H1 (cell line): ENCODE measurements around the gene MYORG. TPM values are rescaled to one million over a fixed set of nuclear protein-coding genes. Genes with fewer than 3 reads are reported as not detected.

Experiments used
- CTCF ChIA-PET: fragments of 300-600 bp; sonication (Branson Sonifier 250); formaldehyde crosslinking; loops from one replicate; lab custom pipeline; 2021; ENCODE audit not compliant: partially characterized antibody; lab: Charles Lee
- POLR2A ChIA-PET: fragments of 300-600 bp; sonication (Branson Sonifier 250); formaldehyde crosslinking; loops from one replicate; lab custom pipeline; 2021; ENCODE audit warnings: inconsistent platforms; ENCODE audit not compliant: partially characterized antibody; lab: Charles Lee
- DNase-seq, 2 experiments: peaks; one replicate each; pipeline versions ENCODE4 v3.0.0 to v3.0.0-alpha.2; 2010 to 2022; ENCODE audit warnings: low spot score in 2 of 2, low read depth in 1 of 2, mixed read lengths in 1 of 2
- FAIRE-seq: peaks from 2 replicates; lab custom pipeline; 2011; peaks lifted over from hg19 to GRCh38; lab: Jason Lieb, UNC
- H2AFZ ChIP-seq: 2 replicates; pipeline ENCODE4 v1.8.1; 2012; ENCODE audit warnings: low read length, inconsistent platforms
- H2AK5ac ChIP-seq: 2 replicates; pipeline ENCODE4 v1.6.1; 2013; ENCODE audit warnings: low read depth, low read length
- H2BK120ac ChIP-seq: replicated peaks from 2 replicates; pipeline ENCODE3; 2013; ENCODE audit warnings: low read depth, low read length, inconsistent platforms
- H2BK12ac ChIP-seq: 2 replicates; pipeline ENCODE4 v1.6.1; 2013; ENCODE audit warnings: low read depth, low read length
- H2BK15ac ChIP-seq: 2 replicates; pipeline ENCODE4 v1.6.1; 2013; ENCODE audit warnings: low read length
- H2BK20ac ChIP-seq: 2 replicates; pipeline ENCODE4 v1.6.1; 2013; ENCODE audit warnings: low read length
- H2BK5ac ChIP-seq: 2 replicates; pipeline ENCODE4 v1.6.1; 2013; ENCODE audit warnings: low read depth, low read length
- H3K14ac ChIP-seq: 2 replicates; pipeline ENCODE4 v1.6.1; 2013; ENCODE audit warnings: inconsistent platforms; ENCODE audit not compliant: insufficient read length
- H3K18ac ChIP-seq: 2 replicates; pipeline ENCODE4 v1.6.1; 2013; ENCODE audit warnings: low read length; ENCODE audit errors: extremely low read depth
- H3K23ac ChIP-seq: 2 replicates; pipeline ENCODE4 v1.6.1; 2013; ENCODE audit warnings: inconsistent platforms; ENCODE audit not compliant: insufficient read length
- H3K23me2 ChIP-seq: 2 replicates; pipeline ENCODE4 v1.6.1; 2013; ENCODE audit warnings: low read depth, low read length
- H3K27ac ChIP-seq: 2 replicates; pipeline ENCODE4 v1.6.1; 2011; ENCODE audit warnings: low read depth, low read length, inconsistent platforms
- H3K27me3 ChIP-seq, 4 experiments: replicated peaks in 1 of 4; 1 replicate in 1 of 4; 2 replicates in 3 of 4; pipeline versions ENCODE4 v1.6.1 to v1.8.1; 2011 to 2013; ENCODE audit warnings: low read length in 3 of 4, mild to moderate bottlenecking in 3 of 4, inconsistent platforms in 2 of 4, mixed read lengths in 2 of 4, moderate library complexity in 1 of 4; ENCODE audit not compliant: control insufficient read depth in 3 of 4, insufficient read depth in 3 of 4; ENCODE audit errors: extremely low read depth in 1 of 4
- H3K36me3 ChIP-seq, 4 experiments: 2 replicates each; pipeline versions ENCODE4 v1.6.1 to v1.8.1; 2011 to 2013; ENCODE audit warnings: mild to moderate bottlenecking in 4 of 4, low read length in 3 of 4, moderate library complexity in 2 of 4, control low read depth in 1 of 4, inconsistent platforms in 1 of 4; ENCODE audit not compliant: insufficient read depth in 4 of 4, control insufficient read depth in 2 of 4
- H3K4ac ChIP-seq: replicated peaks from 2 replicates; pipeline ENCODE3; 2013; ENCODE audit warnings: low read length, low read depth, mixed read lengths, inconsistent platforms; ENCODE audit not compliant: insufficient read length
- H3K4me1 ChIP-seq, 4 experiments: replicated peaks in 1 of 4; 1 replicate in 1 of 4; 2 replicates in 3 of 4; pipeline versions ENCODE4 v1.6.1 to v1.8.1; 2011 to 2013; ENCODE audit warnings: low read length in 3 of 4, inconsistent platforms in 2 of 4, mixed read lengths in 1 of 4; ENCODE audit not compliant: insufficient read depth in 4 of 4, control insufficient read depth in 3 of 4
- H3K4me2 ChIP-seq, 2 experiments: 2 replicates each; pipeline versions ENCODE4 v1.6.1 to v1.8.1; 2011 to 2013; ENCODE audit warnings: low read depth in 2 of 2, low read length in 2 of 2, control low read depth in 1 of 2, inconsistent platforms in 1 of 2, mild to moderate bottlenecking in 1 of 2; ENCODE audit not compliant: insufficient read depth in 1 of 2
- H3K4me3 ChIP-seq, 4 experiments: fragments of 200-600, 300-600 bp in 1 of 4; sonication (generic), shearing (Covaris generic), sonication (Bioruptor Twin) in 1 of 4; 2 replicates each; pipeline versions ENCODE4 v1.5.1 to v1.8.1; 2011 to 2016; ENCODE audit warnings: low read length in 4 of 4, low read depth in 3 of 4, control low read depth in 2 of 4, inconsistent platforms in 2 of 4, mild to moderate bottlenecking in 2 of 4, mixed read lengths in 1 of 4, moderate library complexity in 1 of 4; ENCODE audit not compliant: insufficient read depth in 2 of 4; ENCODE audit errors: extremely low read depth in 1 of 4
- H3K56ac ChIP-seq: replicated peaks from 2 replicates; pipeline ENCODE3; 2013; ENCODE audit warnings: low read depth, mild to moderate bottlenecking, mixed read lengths, low read length, inconsistent platforms; ENCODE audit not compliant: insufficient read length
- H3K79me1 ChIP-seq: 2 replicates; pipeline ENCODE4 v1.6.1; 2013; ENCODE audit warnings: low read depth, low read length, control low read depth
- H3K79me2 ChIP-seq, 2 experiments: 2 replicates each; pipeline versions ENCODE4 v1.6.1 to v1.8.1; 2012 to 2013; ENCODE audit warnings: low read length in 2 of 2, mild to moderate bottlenecking in 2 of 2, inconsistent platforms in 1 of 2; ENCODE audit not compliant: insufficient read depth in 2 of 2, control insufficient read depth in 1 of 2
- H3K9ac ChIP-seq, 4 experiments: replicated peaks in 1 of 4; 1 replicate in 1 of 4; 2 replicates in 3 of 4; pipeline versions ENCODE4 v1.6.1 to v1.8.1; 2011 to 2013; ENCODE audit warnings: low read depth in 3 of 4, low read length in 3 of 4, control low read depth in 2 of 4, mild to moderate bottlenecking in 2 of 4, moderate library complexity in 2 of 4, inconsistent platforms in 1 of 4; ENCODE audit errors: extremely low read depth in 1 of 4
- H3K9me3 ChIP-seq, 2 experiments: 2 replicates each; pipeline versions ENCODE4 v1.6.1 to v1.8.1; 2012 to 2013; ENCODE audit warnings: mild to moderate bottlenecking in 2 of 2, moderate library complexity in 2 of 2, control low read depth in 1 of 2, inconsistent platforms in 1 of 2, low read depth in 1 of 2, low read length in 1 of 2, mixed read lengths in 1 of 2; ENCODE audit not compliant: insufficient read depth in 2 of 2
- H4K20me1 ChIP-seq, 2 experiments: replicated peaks in 1 of 2; 2 replicates each; pipeline versions ENCODE3 to v1.8.1; 2011 to 2013; ENCODE audit warnings: inconsistent platforms in 2 of 2, low read length in 2 of 2, mild to moderate bottlenecking in 1 of 2; ENCODE audit not compliant: insufficient read depth in 2 of 2, control insufficient read depth in 1 of 2
- H4K5ac ChIP-seq: 2 replicates; pipeline ENCODE4 v1.6.1; 2013; ENCODE audit warnings: low read length, low read depth, mixed read lengths, inconsistent platforms; ENCODE audit not compliant: insufficient read length
- H4K8ac ChIP-seq: 2 replicates; pipeline ENCODE4 v1.8.0; 2013; ENCODE audit warnings: mild to moderate bottlenecking, moderate library complexity, low read length, inconsistent platforms; ENCODE audit not compliant: insufficient read depth; ENCODE audit errors: extremely low read depth
- H4K91ac ChIP-seq: replicated peaks from 2 replicates; pipeline ENCODE3; 2013; ENCODE audit warnings: low read length, mixed read lengths, inconsistent platforms; ENCODE audit not compliant: insufficient read length
- CHD1 ChIP-seq: IDR thresholded peaks from 2 replicates; pipeline ENCODE4 v1.6.1; 2012; ENCODE audit warnings: low read depth, low read length, improper control_type of control experiment
- SIRT6 ChIP-seq: IDR thresholded peaks from one replicate; pipeline ENCODE4 v1.7.1; 2012; ENCODE audit warnings: low read length, inconsistent platforms
- WGBS, 2 experiments: shearing (Covaris generic) in 1 of 2; methylation state at CpG; one replicate each; pipeline versions ENCODE4 v1.1.6 to v1.1.7; 2013 to 2015; ENCODE audit warnings: low lambda C conversion rate in 2 of 2, mixed read lengths in 2 of 2, inconsistent platforms in 1 of 2, low coverage in 1 of 2, missing lambda C conversion rate in 1 of 2; ENCODE audit not compliant: insufficient replicate concordance in 2 of 2, insufficient coverage in 1 of 2, insufficient read length in 1 of 2; ENCODE audit errors: extremely low coverage in 1 of 2, missing lambda C conversion rate in 1 of 2; 5-methylcytosine and 5-hydroxymethylcytosine counted together
- polyA plus RNA-seq, 7 experiments: library from polyadenylated mRNA; depleted of rRNA in 3 of 7; stranded (reverse) in 5 of 7; unstranded in 2 of 7; fragments of >200 nt in 5 of 7; fragments of 200-250 nt in 2 of 7; gene quantifications; 1 replicate in 5 of 7; 2 replicates in 1 of 7; 4 replicates in 1 of 7; pipeline versions ENCODE4 v1.2.1 to v1.2.3, GENCODE V29; 2011 to 2013; ENCODE audit warnings: missing spikeins in 2 of 7, mixed read lengths in 2 of 7
- total RNA-seq: library from RNA; stranded (reverse); fragmentation: NEBNext Ultra II Directional; extraction: Animal tissue kit (Norgen Biotek cat#: 25700); gene quantifications from 2 replicates; pipeline ENCODE4 v1.2.1, GENCODE V29; 2021
- TF ChIP-seq, protein P1 (sequence below), 3 experiments: IDR thresholded peaks; 1 replicate in 2 of 3; 2 replicates in 1 of 3; pipeline versions ENCODE4 v1.5.1 to v1.6.1; 2011; ENCODE audit warnings: low read length in 3 of 3, mild to moderate bottlenecking in 3 of 3, inconsistent platforms in 2 of 3, low read depth in 1 of 3, moderate library complexity in 1 of 3; ENCODE audit not compliant: insufficient read depth in 1 of 3; ENCODE audit errors: control extremely low read depth in 1 of 3
- TF ChIP-seq, protein P2 (sequence below): IDR thresholded peaks from 2 replicates; pipeline ENCODE4 v1.6.1; 2012; ENCODE audit warnings: inconsistent platforms

Gene MYORG
- total and polyA plus RNA-seq, 2 of the 8 experiments (the other 6 are each of a cell fraction or from before 2014, with no cell fraction given): 1.2 to 5.9 TPM

DNA sequence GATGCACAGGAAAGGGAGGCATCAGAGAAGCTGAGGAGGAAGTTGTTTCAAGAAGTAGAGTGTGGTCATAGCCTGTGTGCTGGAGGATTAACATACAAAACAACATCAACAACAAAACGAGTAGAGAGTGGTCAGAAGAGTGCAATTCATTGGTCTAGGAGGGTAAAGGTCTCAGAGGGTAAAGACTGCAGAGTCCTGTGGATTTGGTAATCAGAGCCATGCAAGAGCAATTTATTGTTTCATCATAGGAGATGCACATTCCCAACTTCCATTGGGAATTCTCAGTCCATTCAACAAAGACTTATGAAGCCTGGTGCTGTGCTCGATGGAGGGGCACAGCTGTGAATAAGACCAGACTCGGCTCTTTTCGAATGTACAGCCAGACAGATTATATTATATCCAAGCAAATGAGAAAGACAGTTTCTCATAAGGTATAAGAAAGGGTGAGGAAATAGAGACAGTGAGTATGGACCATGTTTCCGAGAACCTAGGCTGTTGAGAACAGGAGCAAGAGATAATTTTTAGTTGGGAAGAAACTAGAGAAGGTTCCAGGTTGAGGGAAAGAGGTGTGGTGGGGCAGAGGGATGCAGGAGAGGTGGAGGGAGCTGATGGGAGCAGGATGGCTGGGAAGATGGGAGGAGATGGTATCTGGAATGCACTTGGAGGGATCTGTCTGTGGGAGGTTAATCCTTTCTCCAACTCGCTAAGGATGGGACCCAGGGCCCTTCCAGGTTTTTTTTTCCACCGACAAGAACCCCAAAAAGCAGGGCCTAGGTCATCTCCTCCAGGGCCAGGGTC lies 7.9 kb upstream of the MYORG start:
- no peak overlapping the region for H3K18ac ChIP-seq
- H3K56ac ChIP-seq: no peak overlapping the region
- no peaks in the 10 kb centered on the region for H4K20me1 ChIP-seq
- H2BK120ac ChIP-seq: no peak overlapping the region
- peaks cover 19% of the 10 kb centered on the region for H3K23me2 ChIP-seq
- TF ChIP-seq SIRT6 (no peak), CHD1 (no peak)
- TF ChIP-seq, protein P1, sequence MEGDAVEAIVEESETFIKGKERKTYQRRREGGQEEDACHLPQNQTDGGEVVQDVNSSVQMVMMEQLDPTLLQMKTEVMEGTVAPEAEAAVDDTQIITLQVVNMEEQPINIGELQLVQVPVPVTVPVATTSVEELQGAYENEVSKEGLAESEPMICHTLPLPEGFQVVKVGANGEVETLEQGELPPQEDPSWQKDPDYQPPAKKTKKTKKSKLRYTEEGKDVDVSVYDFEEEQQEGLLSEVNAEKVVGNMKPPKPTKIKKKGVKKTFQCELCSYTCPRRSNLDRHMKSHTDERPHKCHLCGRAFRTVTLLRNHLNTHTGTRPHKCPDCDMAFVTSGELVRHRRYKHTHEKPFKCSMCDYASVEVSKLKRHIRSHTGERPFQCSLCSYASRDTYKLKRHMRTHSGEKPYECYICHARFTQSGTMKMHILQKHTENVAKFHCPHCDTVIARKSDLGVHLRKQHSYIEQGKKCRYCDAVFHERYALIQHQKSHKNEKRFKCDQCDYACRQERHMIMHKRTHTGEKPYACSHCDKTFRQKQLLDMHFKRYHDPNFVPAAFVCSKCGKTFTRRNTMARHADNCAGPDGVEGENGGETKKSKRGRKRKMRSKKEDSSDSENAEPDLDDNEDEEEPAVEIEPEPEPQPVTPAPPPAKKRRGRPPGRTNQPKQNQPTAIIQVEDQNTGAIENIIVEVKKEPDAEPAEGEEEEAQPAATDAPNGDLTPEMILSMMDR (IDR thresholded peaks at IDR 0.05; ENCODE audit: control extremely low read depth in 1 of 3, insufficient read depth in 1 of 3, low read depth in 1 of 3, low read length in 3 of 3): no peak
- TF ChIP-seq, protein P2, sequence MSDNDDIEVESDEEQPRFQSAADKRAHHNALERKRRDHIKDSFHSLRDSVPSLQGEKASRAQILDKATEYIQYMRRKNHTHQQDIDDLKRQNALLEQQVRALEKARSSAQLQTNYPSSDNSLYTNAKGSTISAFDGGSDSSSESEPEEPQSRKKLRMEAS: no peak
- no peak overlapping the region for H3K4me3 ChIP-seq
- no peak overlapping the region for H2BK5ac ChIP-seq
- H2BK20ac ChIP-seq: no peak overlapping the region
- no peaks in the 10 kb centered on the region for H3K79me2 ChIP-seq
- H3K79me1 ChIP-seq: no peaks in the 10 kb centered on the region
- H2BK12ac ChIP-seq: no peak overlapping the region
- H3K14ac ChIP-seq: no peak overlapping the region
- H3K9ac ChIP-seq: no peak overlapping the region
- DNase-seq (no peak), FAIRE-seq (no peak)
- H4K91ac ChIP-seq: no peak overlapping the region
- H3K36me3 ChIP-seq: no peaks in the 10 kb centered on the region; a peak in 1 of 8 replicates
- CTCF ChIA-PET: interaction anchor here (19.4 kb wide), 1 partner anchor 47 kb away, joined by 350 read pairs; no protein-coding TSS in a partner anchor
- no peak overlapping the region for H4K8ac ChIP-seq
- H2AFZ ChIP-seq: no peak overlapping the region
- H3K4me1 ChIP-seq: peaks cover 3 to 12% (median 4%) of the 10 kb centered on the region in 4 experiments; a peak in 6 of 7 replicates
- no peak overlapping the region for H2AK5ac ChIP-seq
- H3K27me3 ChIP-seq: peaks cover 3 to 31% (median 28%) of the 10 kb centered on the region in 4 experiments
- no peak overlapping the region for H2BK15ac ChIP-seq
- H4K5ac ChIP-seq: no peak overlapping the region
- POLR2A ChIA-PET: no interaction called here
- no peak overlapping the region for H3K4ac ChIP-seq
- no peak overlapping the region for H3K4me2 ChIP-seq
- H3K9me3 ChIP-seq: no peaks in the 10 kb centered on the region
- H3K23ac ChIP-seq: no peak overlapping the region
- H3K27ac ChIP-seq: no peak overlapping the region
- 87% methylated on average over 7 of the region's 7 CpGs; no CpG with 5 or more reads in 1 of the 2 experiments for WGBS, 2 experiments
